Neural cell (in vitro differentiated cells): Measurements from ENCODE around the gene FCAMR. TPM values are rescaled to one million over a fixed set of nuclear protein-coding genes. Genes with fewer than 3 reads are reported as not detected.

Source experiments
- H2AFZ ChIP-seq: fragments of 200-600, 300-800 bp; sonication (generic), shearing (Covaris generic); 2 replicates; pipeline ENCODE4 v1.6.0; 2014; ENCODE audit warnings: low read depth, mild to moderate bottlenecking, antibody characterized with exemption, low read length, moderate library complexity
- H3F3A ChIP-seq: fragments of 200-600 bp; shearing (Covaris generic); 2 replicates; pipeline ENCODE4 v1.6.1; 2016; ENCODE audit warnings: mild to moderate bottlenecking, moderate library complexity, mixed read lengths, antibody characterized with exemption, low read length; ENCODE audit not compliant: insufficient read depth, poor library complexity, severe bottlenecking
- H3K27ac ChIP-seq: fragments of 200-600, 300-800 bp; sonication (generic), shearing (Covaris generic); 2 replicates; pipeline ENCODE4 v1.5.1; 2014; ENCODE audit warnings: mild to moderate bottlenecking, low read length, moderate library complexity
- H3K27me3 ChIP-seq: fragments of 300-800, 200-600 bp; sonication (generic), shearing (Covaris generic); 2 replicates; pipeline ENCODE4 v1.6.0; 2014; ENCODE audit warnings: mild to moderate bottlenecking, low read depth, low read length, moderate library complexity; ENCODE audit not compliant: insufficient read depth
- H3K36me3 ChIP-seq: fragments of 300-800, 200-600 bp; sonication (generic), shearing (Covaris generic); 2 replicates; pipeline ENCODE4 v1.5.1; 2014; ENCODE audit warnings: mild to moderate bottlenecking, antibody characterized with exemption, low read length, moderate library complexity; ENCODE audit not compliant: insufficient read depth
- H3K4me2 ChIP-seq: fragments of 300-800, 200-600 bp; sonication (generic), shearing (Covaris generic); 2 replicates; pipeline ENCODE4 v1.6.0; 2014; ENCODE audit warnings: mild to moderate bottlenecking, low read length
- H3K4me3 ChIP-seq: fragments of 300-800, 200-600 bp; sonication (generic), shearing (Covaris generic); 2 replicates; pipeline ENCODE4 v1.5.1; 2014; ENCODE audit warnings: mild to moderate bottlenecking, low read length, moderate library complexity
- H3K79me2 ChIP-seq: fragments of 200-600 bp; shearing (Covaris generic); replicated peaks from 2 replicates; pipeline ENCODE4 v1.6.0; 2014; ENCODE audit warnings: mild to moderate bottlenecking, low read length, moderate library complexity; ENCODE audit not compliant: insufficient read depth
- H3K9ac ChIP-seq: fragments of 300-800, 200-600 bp; sonication (generic), shearing (Covaris generic); 2 replicates; pipeline ENCODE4 v1.6.1; 2016; ENCODE audit warnings: mild to moderate bottlenecking, low read length, mixed read lengths
- H3K9me2 ChIP-seq: fragments of 200-600 bp; shearing (Covaris generic); 2 replicates; pipeline ENCODE4 v1.6.1; 2016; ENCODE audit warnings: mild to moderate bottlenecking, low read length, mixed read lengths; ENCODE audit not compliant: insufficient read depth
- H3K9me3 ChIP-seq: fragments of 200-600, 300-800 bp; sonication (generic), shearing (Covaris generic); 2 replicates; pipeline ENCODE4 v1.6.1; 2016; ENCODE audit warnings: mild to moderate bottlenecking, mixed run types, low read length, moderate library complexity, mixed read lengths
- H4K20me1 ChIP-seq: fragments of 200-600 bp; shearing (Covaris generic); 2 replicates; pipeline ENCODE4 v1.6.1; 2016; ENCODE audit warnings: mild to moderate bottlenecking, mixed run types; ENCODE audit not compliant: insufficient read depth
- EP300 ChIP-seq: fragments of 450-650 bp; conservative IDR thresholded peaks from 2 replicates; pipeline ENCODE4 v1.6.1; 2014; ENCODE audit warnings: antibody characterized with exemption, mild to moderate bottlenecking, moderate library complexity; ENCODE audit not compliant: poor library complexity, severe bottlenecking
- EZH2 ChIP-seq: fragments of 200-600, 300-800 bp; shearing (Covaris generic), sonication (generic); IDR thresholded peaks from 2 replicates; pipeline ENCODE4 v1.6.1; 2014; ENCODE audit warnings: antibody characterized with exemption, low read length, borderline replicate concordance, mild to moderate bottlenecking; ENCODE audit not compliant: insufficient read depth, poor library complexity, severe bottlenecking
- MXI1 ChIP-seq: fragments of 450-650 bp; conservative IDR thresholded peaks from 2 replicates; pipeline ENCODE4 v1.6.1; 2014; ENCODE audit warnings: antibody characterized with exemption, mild to moderate bottlenecking; ENCODE audit not compliant: poor library complexity, severe bottlenecking
- POLR2AphosphoS5 ChIP-seq: IDR thresholded peaks from 2 replicates; pipeline ENCODE4 v1.6.1; 2012
- RAD21 ChIP-seq: fragments of 450-650 bp; conservative IDR thresholded peaks from 2 replicates; pipeline ENCODE4 v1.6.1; 2014; ENCODE audit warnings: antibody characterized with exemption, mild to moderate bottlenecking, moderate library complexity
- SMC3 ChIP-seq: fragments of 450-650 bp; conservative IDR thresholded peaks from 2 replicates; pipeline ENCODE4 v1.6.1; 2014; ENCODE audit warnings: antibody characterized with exemption, mild to moderate bottlenecking, moderate library complexity; ENCODE audit not compliant: poor library complexity
- TAF1 ChIP-seq: IDR thresholded peaks from 2 replicates; pipeline ENCODE4 v1.6.1; 2012; ENCODE audit warnings: low read depth
- polyA plus RNA-seq: library from polyadenylated mRNA; depleted of rRNA; stranded (reverse); fragments of >200 nt; gene quantifications from 2 replicates; pipeline ENCODE4 v1.2.3, GENCODE V29; 2014
- TF ChIP-seq, protein P1 (sequence below): fragments of 450-650 bp; IDR thresholded peaks from 2 replicates; pipeline ENCODE4 v1.5.1; 2014; ENCODE audit warnings: antibody characterized with exemption, mild to moderate bottlenecking, moderate library complexity; ENCODE audit not compliant: poor library complexity, severe bottlenecking
- TF ChIP-seq, protein P2 (sequence below): IDR thresholded peaks from 2 replicates; pipeline ENCODE4 v1.6.1; 2012; ENCODE audit warnings: borderline replicate concordance

Gene FCAMR
- polyA plus RNA-seq, 1 donor from 2014 or later = not detected

DNA sequence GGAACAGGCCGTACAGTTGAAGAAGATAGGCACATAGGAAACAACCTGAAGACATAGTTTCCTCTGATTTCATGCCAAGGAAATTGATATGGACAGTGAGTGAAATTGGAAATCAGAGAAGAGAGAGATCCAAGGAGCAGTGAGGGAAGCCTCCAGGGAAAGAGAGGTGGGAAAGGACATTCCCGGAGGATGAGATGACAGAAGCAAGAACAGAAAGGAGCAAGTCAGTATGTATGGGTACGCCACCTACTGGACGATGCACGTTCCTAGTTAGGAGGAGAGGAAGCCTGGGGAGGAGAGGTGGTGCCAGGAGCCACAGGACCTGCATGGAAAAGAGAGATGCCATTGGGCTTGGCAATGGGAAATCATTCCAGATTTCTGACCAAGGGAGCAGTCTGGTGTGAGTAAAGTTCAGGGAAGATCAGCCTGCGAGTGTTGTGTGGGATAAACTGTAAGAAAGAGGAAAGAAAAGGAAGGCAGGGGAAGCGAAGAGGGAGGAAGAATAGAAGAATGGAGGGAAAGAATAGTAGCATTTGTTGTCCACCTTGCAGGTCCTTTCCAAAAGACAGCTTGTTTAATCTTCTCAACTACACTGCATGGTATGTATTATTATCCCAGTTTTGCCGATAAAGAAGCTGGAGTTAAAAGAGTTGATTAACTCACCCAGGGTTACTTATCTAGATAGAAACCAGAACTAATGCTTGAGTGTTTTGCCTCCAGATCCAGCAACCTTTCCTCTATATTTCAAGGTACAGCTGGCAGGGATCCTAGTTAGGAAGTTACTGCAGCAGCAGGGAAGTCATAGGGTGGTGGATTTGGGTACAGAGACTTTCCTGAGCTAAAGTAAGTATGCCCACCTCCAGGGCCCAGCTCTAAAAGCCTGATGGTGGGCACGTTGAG, 34.9 kb upstream of the FCAMR start:
- H3K27me3 ChIP-seq = no peaks in the 10 kb centered on the region
- H3K79me2 ChIP-seq = no peaks in the 10 kb centered on the region
- H3K36me3 ChIP-seq = no peaks in the 10 kb centered on the region
- H3F3A ChIP-seq = no peaks in the 10 kb centered on the region
- no peak overlapping the region for H2AFZ ChIP-seq
- no peaks in the 10 kb centered on the region for H3K9me2 ChIP-seq
- H3K9me3 ChIP-seq = no peaks in the 10 kb centered on the region
- TF ChIP-seq RAD21 (no peak), EZH2 (no peak), TAF1 (no peak), MXI1 (no peak), EP300 (no peak), POLR2AphosphoS5 (no peak), SMC3 (no peak)
- H3K4me2 ChIP-seq = no peak overlapping the region
- H3K27ac ChIP-seq = no peak overlapping the region
- H4K20me1 ChIP-seq = no peaks in the 10 kb centered on the region
- H3K4me3 ChIP-seq = no peak overlapping the region
- H3K9ac ChIP-seq = no peak overlapping the region

DNA sequence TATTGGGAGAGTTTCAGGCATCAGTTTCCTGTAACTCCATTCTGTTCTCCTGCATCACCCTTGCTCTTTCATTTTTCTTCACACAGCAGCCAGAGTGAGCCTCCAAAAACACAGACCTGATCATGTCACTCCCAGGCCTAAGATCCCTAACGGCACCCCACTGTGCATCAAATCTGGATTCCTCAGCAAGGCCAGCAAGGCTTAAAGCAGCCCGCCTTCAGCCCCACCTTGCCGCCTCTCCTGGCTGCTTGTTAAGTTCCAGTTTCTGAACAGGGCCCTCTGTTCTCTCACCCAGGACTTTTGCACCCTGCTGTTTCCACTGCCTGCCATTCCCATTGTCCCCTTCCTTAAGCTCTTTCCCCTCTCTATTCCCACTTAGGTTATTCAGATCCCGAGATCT, 33.0 kb upstream of the FCAMR start:
- Histone ChIP-seq H3K9me2 (no peaks in the 10 kb centered on the region), H3K9ac (no peak overlapping the region), H3K79me2 (no peaks in the 10 kb centered on the region), H3K4me2 (no peak overlapping the region), H3K9me3 (no peaks in the 10 kb centered on the region), H3K36me3 (no peaks in the 10 kb centered on the region), H4K20me1 (no peaks in the 10 kb centered on the region), H3F3A (no peaks in the 10 kb centered on the region), H3K4me3 (no peak overlapping the region), H3K27me3 (no peaks in the 10 kb centered on the region), H3K27ac (no peak overlapping the region), H2AFZ (no peak overlapping the region)
- TF ChIP-seq EZH2 (no peak), SMC3 (no peak), EP300 (no peak), MXI1 (no peak), RAD21 (no peak), TAF1 (no peak), POLR2AphosphoS5 (no peak)
- TF ChIP-seq, protein P1, sequence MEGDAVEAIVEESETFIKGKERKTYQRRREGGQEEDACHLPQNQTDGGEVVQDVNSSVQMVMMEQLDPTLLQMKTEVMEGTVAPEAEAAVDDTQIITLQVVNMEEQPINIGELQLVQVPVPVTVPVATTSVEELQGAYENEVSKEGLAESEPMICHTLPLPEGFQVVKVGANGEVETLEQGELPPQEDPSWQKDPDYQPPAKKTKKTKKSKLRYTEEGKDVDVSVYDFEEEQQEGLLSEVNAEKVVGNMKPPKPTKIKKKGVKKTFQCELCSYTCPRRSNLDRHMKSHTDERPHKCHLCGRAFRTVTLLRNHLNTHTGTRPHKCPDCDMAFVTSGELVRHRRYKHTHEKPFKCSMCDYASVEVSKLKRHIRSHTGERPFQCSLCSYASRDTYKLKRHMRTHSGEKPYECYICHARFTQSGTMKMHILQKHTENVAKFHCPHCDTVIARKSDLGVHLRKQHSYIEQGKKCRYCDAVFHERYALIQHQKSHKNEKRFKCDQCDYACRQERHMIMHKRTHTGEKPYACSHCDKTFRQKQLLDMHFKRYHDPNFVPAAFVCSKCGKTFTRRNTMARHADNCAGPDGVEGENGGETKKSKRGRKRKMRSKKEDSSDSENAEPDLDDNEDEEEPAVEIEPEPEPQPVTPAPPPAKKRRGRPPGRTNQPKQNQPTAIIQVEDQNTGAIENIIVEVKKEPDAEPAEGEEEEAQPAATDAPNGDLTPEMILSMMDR = no peak
- TF ChIP-seq, protein P2, sequence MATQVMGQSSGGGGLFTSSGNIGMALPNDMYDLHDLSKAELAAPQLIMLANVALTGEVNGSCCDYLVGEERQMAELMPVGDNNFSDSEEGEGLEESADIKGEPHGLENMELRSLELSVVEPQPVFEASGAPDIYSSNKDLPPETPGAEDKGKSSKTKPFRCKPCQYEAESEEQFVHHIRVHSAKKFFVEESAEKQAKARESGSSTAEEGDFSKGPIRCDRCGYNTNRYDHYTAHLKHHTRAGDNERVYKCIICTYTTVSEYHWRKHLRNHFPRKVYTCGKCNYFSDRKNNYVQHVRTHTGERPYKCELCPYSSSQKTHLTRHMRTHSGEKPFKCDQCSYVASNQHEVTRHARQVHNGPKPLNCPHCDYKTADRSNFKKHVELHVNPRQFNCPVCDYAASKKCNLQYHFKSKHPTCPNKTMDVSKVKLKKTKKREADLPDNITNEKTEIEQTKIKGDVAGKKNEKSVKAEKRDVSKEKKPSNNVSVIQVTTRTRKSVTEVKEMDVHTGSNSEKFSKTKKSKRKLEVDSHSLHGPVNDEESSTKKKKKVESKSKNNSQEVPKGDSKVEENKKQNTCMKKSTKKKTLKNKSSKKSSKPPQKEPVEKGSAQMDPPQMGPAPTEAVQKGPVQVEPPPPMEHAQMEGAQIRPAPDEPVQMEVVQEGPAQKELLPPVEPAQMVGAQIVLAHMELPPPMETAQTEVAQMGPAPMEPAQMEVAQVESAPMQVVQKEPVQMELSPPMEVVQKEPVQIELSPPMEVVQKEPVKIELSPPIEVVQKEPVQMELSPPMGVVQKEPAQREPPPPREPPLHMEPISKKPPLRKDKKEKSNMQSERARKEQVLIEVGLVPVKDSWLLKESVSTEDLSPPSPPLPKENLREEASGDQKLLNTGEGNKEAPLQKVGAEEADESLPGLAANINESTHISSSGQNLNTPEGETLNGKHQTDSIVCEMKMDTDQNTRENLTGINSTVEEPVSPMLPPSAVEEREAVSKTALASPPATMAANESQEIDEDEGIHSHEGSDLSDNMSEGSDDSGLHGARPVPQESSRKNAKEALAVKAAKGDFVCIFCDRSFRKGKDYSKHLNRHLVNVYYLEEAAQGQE = no peak
